Smooth muscle cell of the brain vasculature (primary cell): ENCODE measurements around the gene CCL22.

Source experiments
- DNase-seq: peaks from one replicate; pipeline ENCODE4 v3.0.0-alpha.2; 2012; ENCODE audit warnings: low read depth, low spot score

Gene CCL22

DNA sequence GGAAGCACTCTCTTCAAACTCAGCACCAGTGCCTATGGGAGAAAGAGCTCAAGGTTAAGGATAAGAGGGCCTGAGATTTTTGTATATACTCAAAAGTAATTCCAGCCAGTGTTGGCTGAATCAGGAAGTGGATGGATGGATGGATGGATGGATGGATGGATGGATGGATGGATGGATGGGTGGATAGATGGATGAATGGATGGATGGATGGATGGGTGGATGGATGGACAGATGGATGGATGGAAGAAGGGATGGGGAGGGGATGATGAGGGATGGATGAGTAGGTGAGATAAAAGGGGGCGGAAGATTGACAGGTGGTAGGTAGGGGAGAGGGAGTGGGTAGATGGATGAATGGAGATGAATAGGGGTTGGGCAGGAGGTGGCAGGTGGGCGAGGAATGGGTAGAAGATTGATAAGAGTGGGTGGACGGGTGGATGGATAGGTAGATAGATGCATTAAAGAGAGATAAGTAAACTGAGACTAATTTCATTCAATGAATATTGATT, 17.8 kb downstream of the CCL22 start:
- DNase-seq = no peak

DNA sequence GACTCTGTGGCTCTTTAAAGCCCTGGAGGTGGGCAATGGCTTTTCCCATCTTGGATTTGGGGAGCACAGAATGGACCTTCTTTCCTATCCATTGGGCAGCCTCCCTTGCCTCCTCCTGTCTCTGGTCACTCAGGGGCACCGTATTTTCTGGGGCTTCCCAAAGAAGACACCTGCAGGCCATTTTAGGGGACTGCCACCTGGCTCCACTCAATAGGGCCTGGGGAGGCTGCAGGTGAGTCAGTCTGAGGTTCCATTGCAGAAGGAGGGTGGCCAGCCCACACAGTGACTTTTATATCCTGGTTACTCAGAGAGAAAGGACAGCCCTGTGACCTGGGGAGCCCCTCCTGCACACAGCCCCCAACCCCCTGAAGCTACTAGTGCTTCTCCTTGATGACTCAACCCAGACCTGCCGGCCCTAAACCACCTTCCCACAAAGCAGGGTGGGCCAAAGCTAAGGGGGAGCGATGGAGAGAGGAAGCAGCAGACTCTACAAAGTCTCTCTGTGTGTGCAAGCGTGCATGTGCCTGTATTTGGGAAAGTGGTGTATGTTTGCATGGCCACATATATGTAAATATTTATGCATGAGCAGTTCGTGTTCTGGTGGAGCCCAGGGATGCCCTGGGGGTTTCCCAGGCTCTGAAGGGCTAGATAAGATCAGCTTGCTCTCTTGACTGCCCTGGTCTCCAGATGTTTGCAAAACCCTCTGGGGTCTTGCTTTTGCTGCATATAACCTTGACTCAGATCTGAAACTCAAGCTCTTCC, 18.7 kb downstream of the CCL22 start:
- no peak for DNase-seq

DNA sequence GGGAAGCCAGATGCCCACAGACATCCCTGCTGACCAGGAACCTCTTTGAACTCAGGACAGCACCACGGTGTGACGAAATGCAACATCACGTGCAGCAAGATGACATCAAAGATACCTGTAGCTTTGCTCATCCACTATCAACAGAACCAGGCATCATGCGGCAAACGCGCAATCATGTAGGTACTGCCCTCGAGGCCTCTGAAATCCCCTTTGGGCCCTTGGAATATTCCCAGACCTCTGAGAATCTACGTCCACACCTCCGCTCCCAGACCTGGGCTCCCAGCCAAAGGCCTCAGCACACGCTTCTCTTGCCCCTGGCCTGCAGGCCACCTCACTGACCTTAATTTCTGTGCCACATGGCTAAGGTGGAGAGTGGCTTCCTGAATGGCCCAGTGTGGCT, 21.0 kb downstream of the CCL22 start:
- no peak for DNase-seq

DNA sequence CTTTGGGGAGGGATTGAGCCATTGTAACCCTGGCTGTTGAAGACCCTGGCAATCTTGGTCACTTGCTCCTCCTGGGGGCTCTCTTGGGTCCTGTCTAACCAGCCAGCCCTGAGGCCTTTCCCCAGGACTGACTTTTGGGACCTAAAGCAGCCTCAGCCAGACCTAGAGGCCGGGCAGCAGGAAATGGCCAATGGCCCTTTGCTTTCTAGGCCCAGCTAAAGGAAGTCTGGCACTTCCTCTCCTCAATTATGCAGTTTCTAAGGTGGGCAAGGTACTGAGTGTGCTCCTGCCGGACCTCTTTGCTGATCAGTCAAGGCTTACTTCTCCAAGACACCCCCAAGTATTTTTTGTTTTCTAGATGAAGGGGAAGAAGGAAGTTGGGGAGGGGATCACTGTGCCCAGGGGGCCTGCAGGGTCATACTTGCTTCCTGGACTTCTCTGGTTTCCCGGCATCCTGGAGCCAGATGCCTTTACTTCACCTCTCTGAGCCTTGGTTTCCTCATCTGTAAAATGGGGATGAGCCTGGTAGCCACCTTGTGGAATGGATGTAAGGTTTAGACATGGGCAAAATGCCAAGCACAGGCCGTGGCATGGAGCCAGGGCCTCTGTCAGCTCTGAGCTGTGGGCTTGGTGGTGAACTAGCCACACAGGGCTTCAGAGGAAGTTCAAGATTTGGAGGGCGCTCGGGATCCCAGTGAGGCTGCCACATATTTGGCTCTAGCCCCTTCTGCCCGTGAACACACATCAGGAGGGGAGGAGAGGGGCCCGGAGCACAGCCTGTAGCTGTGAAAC, 22.3 kb downstream of the CCL22 start:
- DNase-seq = no peak

DNA sequence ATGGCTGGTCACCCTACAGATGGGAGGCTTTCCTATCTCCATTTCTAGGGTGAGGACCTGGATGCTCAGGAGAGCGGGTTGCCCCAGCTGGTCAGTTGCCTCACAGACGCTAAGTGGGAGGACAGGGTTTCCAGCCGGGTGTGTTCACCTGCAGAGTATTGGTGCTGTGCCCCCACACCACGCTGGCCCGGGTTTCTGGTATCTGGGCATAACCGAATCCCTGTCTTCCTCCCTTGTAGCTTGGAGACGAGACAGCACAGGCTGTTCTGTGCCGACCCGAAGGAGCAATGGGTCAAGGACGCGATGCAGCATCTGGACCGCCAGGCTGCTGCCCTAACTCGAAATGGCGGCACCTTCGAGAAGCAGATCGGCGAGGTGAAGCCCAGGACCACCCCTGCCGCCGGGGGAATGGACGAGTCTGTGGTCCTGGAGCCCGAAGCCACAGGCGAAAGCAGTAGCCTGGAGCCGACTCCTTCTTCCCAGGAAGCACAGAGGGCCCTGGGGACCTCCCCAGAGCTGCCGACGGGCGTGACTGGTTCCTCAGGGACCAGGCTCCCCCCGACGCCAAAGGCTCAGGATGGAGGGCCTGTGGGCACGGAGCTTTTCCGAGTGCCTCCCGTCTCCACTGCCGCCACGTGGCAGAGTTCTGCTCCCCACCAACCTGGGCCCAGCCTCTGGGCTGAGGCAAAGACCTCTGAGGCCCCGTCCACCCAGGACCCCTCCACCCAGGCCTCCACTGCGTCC, 23.4 kb downstream of the CCL22 start:
- DNase-seq = no peak

DNA sequence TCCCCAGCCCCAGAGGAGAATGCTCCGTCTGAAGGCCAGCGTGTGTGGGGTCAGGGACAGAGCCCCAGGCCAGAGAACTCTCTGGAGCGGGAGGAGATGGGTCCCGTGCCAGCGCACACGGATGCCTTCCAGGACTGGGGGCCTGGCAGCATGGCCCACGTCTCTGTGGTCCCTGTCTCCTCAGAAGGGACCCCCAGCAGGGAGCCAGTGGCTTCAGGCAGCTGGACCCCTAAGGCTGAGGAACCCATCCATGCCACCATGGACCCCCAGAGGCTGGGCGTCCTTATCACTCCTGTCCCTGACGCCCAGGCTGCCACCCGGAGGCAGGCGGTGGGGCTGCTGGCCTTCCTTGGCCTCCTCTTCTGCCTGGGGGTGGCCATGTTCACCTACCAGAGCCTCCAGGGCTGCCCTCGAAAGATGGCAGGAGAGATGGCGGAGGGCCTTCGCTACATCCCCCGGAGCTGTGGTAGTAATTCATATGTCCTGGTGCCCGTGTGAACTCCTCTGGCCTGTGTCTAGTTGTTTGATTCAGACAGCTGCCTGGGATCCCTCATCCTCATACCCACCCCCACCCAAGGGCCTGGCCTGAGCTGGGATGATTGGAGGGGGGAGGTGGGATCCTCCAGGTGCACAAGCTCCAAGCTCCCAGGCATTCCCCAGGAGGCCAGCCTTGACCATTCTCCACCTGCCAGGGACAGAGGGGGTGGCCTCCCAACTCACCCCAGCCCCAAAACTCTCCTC, 24.1 kb downstream of the CCL22 start:
- DNase-seq = no peak

DNA sequence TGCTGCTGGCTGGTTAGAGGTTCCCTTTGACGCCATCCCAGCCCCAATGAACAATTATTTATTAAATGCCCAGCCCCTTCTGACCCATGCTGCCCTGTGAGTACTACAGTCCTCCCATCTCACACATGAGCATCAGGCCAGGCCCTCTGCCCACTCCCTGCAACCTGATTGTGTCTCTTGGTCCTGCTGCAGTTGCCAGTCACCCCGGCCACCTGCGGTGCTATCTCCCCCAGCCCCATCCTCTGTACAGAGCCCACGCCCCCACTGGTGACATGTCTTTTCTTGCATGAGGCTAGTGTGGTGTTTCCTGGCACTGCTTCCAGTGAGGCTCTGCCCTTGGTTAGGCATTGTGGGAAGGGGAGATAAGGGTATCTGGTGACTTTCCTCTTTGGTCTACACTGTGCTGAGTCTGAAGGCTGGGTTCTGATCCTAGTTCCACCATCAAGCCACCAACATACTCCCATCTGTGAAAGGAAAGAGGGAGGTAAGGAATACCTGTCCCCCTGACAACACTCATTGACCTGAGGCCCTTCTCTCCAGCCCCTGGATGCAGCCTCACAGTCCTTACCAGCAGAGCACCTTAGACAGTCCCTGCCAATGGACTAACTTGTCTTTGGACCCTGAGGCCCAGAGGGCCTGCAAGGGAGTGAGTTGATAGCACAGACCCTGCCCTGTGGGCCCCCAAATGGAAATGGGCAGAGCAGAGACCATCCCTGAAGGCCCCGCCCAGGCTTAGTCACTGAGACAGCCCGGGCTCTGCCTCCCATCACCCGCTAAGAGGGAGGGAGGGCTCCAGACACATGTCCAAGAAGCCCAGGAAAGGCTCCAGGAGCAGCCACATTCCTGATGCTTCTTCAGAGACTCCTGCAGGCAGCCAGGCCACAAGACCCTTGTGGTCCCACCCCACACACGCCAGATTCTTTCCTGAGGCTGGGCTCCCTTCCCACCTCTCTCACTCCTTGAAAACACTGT, 25.0 kb downstream of the CCL22 start:
- no peak for DNase-seq

DNA sequence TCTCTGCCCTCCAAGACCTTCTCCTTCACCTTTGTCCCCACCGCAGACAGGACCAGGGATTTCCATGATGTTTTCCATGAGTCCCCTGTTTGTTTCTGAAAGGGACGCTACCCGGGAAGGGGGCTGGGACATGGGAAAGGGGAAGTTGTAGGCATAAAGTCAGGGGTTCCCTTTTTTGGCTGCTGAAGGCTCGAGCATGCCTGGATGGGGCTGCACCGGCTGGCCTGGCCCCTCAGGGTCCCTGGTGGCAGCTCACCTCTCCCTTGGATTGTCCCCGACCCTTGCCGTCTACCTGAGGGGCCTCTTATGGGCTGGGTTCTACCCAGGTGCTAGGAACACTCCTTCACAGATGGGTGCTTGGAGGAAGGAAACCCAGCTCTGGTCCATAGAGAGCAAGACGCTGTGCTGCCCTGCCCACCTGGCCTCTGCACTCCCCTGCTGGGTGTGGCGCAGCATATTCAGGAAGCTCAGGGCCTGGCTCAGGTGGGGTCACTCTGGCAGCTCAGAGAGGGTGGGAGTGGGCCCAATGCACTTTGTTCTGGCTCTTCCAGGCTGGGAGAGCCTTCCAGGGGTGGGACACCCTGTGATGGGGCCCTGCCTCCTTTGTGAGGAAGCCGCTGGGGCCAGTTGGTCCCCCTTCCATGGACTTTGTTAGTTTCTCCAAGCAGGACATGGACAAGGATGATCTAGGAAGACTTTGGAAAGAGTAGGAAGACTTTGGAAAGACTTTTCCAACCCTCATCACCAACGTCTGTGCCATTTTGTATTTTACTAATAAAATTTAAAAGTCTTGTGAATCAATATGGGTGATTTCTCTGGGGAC, 25.9 kb downstream of the CCL22 start:
- no peak for DNase-seq

DNA sequence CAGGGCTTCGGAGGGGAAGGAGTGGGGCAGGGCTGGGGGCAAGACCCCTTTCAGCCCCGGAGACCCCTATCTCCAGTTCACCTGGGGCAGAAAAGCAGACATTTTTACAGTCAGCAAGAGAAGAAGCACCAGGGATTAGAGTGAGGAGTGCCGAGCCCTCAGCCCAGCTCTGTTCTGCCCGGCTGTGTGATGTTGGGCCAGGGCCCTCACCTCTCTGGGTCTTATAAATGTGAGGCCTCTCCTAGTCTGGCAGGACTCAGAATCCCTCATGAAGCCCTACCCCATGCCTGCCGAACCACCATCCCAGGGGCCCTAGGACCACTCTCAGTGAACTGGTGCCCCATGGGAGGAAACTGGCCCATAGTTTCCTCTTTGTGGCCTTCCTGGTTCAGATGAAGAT, 26.5 kb downstream of the CCL22 start:
- DNase-seq = no peak

DNA sequence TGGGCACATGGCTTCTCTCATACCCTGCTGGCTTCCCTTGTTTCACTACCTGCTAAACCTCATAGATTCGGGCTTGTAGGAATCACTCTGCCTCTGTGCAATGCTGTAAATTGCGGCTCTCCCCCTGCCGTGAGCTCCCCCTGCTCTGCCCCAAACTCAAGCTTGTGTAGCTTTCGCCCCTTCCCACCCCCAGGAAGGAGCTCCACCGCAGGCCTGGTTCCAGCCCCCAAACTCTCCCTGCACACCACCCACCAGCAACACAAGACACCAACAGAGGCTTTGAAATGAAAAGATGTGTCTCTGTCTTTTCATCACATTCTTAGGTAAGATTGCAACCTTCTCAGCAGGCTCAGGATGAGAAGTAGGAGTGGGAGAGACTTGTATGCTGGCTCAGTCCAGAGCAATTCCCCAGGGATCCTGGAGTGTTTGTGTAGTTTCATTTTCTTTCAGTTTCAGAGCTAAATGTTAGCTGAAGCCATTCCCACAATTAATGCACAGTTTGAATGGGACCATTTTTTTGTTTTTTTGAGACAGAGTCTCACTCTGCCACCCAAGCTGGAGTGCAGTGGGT, 27.9 kb downstream of the CCL22 start:
- DNase-seq = peak; percentile 86

DNA sequence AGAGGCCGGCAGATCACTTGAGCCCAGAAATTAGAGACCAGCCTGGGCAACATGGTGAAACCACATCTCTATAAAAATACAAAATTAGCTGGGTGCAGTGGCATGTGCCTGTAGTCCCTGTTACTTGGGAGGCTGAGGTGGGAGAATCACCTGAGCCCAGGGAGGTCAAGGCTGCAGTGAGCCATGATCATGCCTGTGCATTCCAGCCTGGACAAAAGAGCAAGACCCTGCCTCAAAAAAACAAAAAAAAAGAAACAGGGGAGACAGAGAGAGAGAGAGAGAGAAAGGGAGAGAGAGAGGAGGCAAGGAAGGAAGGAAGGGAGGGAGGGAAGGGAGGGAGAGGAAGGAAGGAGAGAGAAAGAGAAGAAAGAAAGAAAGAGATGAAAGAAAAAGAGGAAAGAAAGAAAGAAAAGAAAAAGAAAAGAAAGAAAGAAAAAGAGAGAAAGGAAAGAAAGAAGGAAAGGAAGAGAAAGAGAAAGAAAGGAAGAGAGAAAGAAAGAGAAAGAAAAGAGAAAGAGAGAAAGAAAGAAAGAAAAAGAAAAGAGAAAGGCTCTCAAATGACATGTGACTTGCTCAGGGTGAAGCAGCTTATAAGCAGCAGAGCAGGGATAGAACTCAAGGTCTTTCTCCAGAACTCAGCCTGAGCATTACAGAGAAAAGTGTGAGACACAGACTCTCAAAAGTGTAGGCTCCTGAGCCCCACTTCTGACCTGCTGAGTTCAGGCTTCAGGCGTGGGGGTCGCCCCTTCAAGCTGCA, 29.2 kb downstream of the CCL22 start:
- no peak for DNase-seq

DNA sequence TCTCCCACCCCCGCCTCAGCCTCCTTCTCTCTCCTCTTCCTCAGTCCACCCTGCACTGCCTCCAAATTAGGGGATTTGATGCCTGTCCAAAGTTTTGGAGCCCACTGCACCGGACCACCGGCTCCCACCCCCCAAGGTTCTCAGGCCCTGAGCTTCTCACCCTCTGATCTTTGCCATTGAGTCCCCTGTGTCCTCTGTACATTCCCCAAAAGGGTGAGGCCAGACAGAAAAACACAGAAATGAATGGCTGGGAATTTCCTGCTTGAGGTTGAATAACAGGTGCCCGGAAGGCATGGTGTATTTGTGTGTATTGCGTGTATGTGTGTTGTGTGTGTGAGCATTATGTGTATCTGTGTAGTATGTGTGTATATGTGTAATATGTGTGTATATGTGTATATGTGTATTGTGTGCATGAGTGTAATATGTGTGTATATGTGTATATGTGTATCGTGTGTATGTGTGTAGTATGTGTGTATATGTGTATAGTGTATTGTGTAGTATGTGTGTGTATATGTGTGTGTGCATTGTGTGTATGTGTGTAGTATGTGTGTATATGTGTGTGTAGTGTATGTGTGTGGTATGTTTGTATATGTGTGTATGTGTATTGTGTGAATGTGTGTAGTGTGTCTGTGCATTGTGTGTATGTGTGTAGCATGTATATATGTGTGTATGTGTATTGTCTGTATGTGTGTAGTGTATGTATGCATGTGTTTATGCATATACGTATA, 29.9 kb downstream of the CCL22 start:
- DNase-seq = no peak

DNA sequence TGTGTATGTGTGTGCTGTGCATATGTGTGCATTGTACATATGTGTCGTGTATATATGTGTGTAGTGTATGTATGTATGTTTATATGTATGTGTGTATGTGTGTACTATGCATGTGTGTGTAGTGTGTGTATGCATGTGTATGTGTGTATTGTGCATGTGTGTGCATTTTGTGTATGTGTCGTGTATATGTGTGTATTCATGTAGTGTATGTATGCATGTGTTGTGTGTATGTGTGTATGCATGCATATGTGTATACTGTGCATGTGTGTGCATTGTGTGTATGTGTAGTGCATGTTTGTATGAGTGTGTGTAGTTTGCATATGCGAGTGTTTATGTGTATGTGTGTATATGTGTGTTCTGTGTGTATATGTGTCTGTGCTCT, 30.5 kb downstream of the CCL22 start:
- DNase-seq = no peak

DNA sequence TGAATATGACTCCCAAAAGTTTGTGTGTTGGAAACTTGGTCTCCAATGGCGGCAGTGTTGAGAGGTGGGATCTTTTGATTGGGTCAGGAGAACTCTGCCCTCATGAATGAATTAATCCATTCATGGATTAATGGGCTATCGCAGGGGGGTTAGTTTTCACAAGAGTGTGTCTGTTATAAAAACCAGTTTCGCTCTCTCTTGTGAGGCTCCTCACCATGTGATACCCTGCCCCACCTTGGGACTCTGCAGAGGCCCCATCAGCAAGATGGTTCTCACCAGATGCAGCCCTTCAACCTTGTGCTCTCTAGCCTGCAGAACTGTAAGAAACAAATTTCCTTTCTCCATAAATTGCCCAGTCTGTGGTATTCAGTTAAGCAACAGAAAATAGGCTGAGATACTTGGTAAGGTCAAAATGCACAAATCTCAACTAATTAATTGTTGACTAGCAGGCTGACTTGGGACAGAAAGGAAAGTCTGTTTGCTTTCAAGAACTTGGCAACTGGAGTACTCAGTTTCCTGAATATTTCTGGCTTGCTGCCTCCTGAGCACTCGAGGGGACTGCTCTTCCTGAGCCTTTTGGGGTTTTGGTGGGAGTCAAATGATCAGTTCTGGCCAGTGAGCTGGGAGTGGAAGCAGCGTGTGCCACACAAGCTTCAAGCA, 32.2 kb downstream of the CCL22 start:
- no peak for DNase-seq

DNA sequence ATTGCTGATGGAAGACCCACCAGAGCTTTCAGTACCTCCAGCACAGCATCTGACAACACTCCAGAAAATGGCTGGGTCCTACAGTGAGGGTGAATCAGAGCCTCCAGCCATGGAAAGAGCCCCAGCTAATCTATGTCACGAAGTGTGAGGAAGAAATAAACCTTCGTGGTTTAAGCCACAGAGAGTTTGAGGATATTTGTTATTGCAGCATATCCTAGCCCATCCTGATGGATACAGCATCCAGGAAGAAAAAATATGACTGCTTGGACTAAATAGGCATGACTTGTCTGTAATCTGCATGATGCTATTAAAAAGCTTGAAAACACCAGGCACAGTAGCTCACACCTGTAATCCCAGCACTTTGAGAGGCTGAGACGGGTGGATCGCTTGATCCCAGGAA, 32.7 kb downstream of the CCL22 start:
- no peak for DNase-seq

DNA sequence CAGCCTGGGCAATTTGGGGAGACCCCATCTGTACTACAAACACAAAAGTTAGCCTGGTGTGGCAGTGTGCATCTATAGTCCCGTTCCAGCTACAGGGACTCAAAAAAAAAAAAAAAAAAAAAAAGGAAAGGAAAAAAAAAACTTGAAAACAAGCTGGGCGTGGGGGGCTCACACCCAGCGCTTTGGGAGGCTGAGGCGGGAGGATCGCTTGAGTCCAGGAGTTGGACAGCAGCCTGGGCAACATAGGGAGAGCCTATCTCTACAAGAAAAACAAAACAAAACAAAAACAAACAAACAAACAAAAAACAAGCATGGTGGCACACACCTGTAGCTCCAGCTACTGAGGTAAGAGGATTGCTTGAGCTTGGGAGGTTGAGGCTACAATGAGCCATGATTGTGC, 33.1 kb downstream of the CCL22 start:
- DNase-seq = no peak

DNA sequence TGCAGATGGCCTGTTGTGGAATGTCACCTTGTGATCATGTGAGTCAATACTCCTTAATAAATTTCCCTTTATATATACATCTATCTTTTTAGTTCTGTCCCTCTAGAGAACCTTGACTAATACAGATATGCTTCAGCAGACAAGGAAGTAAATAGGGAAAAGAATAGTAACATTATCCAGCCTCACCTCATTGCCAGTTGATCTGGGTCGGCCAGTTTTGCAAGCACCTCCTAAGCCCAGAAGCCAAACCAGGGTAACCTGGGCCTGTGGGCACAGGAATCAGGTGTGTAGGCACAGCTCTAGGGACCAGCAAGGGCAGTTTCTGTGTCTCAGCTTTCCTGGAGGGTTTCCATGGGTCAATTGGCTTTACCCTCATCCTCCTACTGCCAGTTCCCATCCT, 34.1 kb downstream of the CCL22 start:
- DNase-seq = no peak
